ENCODE data around the gene HOXA7.

Gene HOXA7

GRCh38 chr7:27145914-27146412 is 10.5 kb downstream of the HOXA7 start:
- DNase-seq, result no peak

GRCh38 chr7:27145165-27145913 is 11.1 kb downstream of the HOXA7 start:
- no peak for DNase-seq

DNA sequence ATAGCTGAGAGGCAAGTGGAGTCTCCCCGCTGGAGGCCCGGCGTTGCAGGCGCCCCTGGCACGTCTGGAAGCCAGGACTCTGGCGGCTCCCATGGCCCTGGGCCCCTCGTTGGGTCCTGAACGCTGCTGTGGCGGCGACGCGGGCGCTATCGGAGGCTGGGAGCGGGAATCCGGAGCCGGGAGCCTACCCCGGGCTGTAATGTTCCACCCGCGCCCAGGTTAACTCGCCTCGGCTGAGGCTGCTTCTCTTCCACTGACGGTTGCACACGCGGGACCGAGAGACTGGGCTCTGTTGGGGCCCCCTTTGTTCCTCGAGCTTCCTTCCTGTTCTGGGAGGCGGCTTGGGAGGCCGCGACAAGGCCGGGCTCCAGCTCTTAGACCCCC is 11.7 kb downstream of the HOXA7 start:
- DNase-seq, result no peak

DNA sequence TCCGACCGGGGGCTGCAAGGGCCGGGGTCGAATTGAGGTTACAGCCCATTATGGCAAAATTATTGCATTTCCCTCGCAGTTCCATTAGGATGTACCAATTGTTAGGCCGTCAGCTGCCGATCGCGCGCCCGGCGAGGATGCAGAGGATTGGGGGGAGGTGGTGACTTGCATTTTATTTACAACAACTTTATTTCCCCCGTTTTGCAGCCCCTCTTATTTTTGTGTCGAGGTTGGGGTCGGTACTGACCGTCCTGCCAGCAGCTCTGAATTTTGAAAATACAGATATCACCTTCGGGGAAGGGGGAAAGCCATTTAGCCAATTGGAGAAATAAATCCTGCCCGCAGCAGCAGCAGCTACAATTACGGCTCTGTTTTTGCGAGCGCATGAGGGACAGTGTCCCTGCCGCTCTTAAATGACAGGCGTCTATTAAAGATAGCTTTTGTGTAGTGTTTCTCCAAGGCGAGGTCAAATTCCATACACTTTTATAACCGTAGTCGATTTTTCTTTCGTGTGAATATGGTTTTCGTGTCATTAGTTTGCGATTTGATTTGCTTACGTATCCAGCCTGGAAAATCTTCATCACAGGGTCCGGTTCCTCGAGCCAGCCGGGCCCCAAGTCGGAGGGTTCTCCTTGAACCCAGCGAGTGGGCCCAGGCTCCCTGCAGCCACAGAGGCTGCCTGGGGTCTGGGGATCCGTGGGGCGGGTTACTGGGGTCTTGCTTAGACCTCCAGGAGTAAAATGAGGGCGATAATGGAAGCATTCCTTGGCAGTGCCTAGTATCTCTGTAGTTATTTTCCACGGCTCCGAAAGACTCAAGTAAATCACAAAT is 12.3 kb downstream of the HOXA7 start:
- DNase-seq, result no peak

DNA sequence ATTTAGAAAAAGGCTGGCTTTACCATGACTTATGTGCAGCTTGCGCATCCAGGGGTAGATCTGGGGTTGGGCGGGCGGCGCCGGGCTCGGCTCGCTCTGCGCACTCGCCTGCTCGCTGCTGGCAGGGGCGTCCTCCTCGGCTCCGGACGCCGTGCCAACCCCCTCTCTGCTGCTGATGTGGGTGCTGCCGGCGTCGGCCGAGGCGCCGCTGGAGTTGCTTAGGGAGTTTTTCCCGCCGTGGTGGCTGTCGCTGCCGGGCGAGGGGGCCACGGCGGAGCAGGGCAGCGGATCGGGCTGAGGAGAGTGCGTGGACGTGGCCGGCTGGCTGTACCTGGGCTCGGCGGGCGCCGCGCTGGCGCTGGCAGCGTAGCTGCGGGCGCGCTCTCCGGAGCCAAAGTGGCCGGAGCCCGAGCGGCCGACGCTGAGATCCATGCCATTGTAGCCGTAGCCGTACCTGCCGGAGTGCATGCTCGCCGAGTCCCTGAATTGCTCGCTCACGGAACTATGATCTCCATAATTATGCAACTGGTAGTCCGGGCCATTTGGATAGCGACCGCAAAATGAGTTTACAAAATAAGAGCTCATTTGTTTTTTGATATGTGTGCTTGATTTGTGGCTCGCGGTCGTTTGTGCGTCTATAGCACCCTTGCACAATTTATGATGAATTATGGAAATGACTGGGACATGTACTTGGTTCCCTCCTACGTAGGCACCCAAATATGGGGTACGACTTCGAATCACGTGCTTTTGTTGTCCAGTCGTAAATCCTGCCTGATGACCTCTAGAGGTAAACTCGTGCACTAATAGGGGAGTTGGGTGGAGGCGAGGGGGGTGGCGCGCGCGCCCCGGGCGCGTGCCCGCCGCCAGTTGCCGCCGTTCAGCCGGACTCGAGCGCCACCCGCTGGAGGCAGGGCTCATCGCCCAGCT is 13.2 kb downstream of the HOXA7 start, which contains the start of gene HOXA5:
Gene HOXA5, minus strand, starts transcription at position 659 of the 927 bp plus-strand sequence. Its CDS starts 74 bp downstream, at position 585.
- no peak for DNase-seq

GRCh38 chr7:27142580-27143022 is 13.9 kb downstream of the HOXA7 start:
- no peak for DNase-seq

GRCh38 chr7:27141923-27142579 is 14.4 kb downstream of the HOXA7 start:
- DNase-seq, result no peak

DNA sequence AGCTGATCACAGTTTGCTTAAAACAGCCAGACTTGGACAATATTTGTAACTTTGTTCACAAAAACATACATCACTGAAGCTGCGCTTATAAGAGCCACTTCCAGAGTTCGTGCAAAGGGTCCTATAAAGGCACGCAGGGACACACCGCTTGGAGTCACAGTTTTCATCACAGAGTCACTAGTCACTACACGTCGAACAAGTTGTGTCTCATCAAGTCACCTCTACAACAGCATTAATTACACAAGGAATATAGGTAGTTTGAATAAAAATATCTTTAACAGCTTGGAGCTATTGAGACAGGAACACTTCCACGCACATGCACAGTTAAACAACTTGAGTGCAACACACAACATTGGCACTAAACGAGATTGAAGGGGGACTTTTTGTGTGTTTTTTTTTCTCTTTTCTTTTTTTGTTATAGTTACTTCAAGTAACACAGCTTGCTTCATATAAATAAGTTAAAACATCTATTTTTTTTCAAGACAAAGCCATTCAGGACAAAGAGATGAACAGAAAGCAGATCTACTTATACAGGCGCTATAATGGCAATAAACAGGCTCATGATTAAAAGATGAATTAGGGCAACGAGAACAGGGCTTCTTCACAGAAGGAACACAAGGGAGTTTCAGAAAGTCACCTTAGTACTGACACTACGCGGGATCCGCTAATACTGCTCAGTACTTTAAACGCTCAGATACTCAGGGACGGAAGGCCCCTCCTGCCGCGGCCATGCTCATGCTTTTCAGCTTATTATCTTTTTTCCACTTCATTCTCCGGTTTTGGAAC is 15.1 kb downstream of the HOXA7 start:
- no peak for DNase-seq

GRCh38 chr7:27140126-27140857 is 16.2 kb downstream of the HOXA7 start:
- DNase-seq, result no peak

GRCh38 chr7:27139334-27140125 is 16.9 kb downstream of the HOXA7 start:
- no peak for DNase-seq

GRCh38 chr7:27138985-27139333 is 17.5 kb downstream of the HOXA7 start:
- DNase-seq, result no peak

DNA sequence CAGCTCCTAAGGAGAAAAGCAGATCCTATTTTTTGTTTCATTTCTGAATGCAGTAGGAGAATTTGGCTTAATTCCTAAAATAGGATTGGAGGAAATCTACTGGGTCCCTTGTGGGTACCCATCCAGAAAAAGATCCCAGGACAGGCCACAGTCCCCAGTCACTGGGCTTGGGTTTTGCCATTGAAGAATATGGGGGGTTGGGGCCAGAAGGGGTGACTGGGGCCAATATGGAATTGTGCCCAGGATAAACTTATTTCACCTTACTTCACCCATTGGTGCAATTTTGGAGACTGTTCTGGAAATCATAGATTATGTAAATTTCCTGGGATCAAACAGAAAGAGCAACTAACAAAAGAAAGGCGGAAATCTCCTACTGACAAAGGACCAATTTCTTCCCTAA is 18.0 kb downstream of the HOXA7 start:
- no peak for DNase-seq

DNA sequence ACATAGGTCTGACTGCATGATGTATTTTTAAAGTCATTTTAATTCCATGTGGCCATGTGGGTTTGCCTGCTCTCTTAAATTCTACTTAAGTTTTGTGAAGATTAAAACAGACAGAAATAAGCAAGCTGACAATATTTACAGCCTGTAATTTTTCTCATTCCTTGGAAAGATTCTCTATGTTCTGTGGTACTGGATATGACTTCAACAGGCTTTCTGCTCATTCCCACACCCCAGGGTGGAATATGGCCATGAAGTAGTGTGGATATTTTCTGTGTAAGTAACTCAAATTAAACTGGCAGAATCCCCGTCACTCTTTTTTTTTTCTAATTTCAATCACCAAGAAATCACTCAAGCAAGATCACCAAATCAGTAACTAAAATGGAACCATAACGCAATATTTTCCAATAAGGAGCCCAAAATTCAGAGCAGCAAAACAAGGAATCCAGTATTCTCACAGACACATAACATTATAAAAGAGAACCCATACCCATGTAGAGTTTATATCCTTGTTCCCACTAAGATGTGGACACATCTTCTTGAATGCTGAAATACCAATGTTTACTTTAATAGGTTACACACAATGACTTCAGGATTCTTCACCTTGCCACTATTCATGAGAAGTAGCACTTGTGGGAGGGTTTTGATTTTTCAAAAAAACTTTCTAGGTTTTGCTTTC is 18.7 kb downstream of the HOXA7 start:
- no peak for DNase-seq

- DNase-seq, result no peak
Measured at GRCh38 chr7:27134392-27134791, 22.1 kb downstream of the HOXA7 start.

DNA sequence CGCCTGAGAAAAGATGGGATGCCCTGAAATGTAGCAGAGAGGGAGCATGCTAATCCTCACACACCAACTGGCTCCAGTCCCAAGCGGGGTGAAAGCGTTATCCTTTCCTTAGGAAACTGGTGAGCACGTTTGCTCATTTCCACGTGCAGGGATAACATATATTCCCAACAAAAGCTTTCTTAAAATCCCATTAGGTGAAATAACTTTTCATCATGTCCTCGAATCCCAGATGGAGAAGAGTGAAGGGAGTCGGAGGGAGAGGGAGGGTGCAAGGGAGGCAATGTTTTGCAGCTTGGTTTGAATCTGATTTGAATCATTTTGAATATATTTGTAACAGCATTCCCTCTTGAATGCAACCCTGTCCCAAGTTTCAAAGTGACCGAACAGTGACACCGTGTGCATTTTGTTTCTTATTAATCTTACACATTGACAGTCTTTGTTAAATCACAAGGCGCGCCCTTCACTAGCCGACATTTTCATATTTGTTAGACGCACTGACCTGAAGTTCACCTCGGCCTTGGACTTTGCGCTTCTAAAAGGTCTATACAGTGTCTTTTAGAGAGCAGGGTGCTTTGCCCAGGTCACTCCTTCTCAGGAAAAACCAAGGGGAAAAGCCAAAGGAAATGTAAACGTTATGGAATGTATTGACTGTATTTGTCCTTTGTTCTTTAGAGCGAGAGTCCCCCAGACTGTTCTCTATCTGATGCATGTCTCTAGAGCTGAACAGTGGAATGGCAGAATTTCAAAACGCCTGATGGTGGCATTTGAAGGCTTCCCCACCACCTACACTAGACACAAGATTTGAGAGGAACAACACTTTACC is 22.9 kb downstream of the HOXA7 start:
- DNase-seq, result no peak

DNA sequence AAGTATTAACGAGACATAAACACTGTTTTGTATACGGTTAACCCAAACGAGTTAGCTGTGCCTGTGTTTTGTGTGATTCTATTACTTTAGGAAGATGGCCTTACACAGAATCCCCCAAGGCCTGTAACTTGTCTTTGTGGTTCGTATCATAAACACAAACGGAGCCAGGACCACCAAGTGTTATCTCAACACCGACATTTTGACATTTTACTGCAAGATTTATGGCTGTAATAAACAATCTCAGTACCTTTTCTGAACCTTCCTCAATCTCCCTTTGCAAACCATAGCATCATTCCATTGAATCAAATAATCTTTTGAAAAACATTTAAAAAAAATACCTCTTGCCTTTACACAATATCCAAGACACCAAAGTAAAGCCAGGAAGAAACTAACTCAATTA is 23.5 kb downstream of the HOXA7 start:
- no peak for DNase-seq

GRCh38 chr7:27132214-27132613 is 24.3 kb downstream of the HOXA7 start:
- DNase-seq, result no peak

- DNase-seq, result no peak
Measured at GRCh38 chr7:27131390-27131819, 25.1 kb downstream of the HOXA7 start.

All from activated CD4-positive, CD25-positive, alpha-beta regulatory T cell (primary cell).